Suppressor macrophage (primary cell): ENCODE results near the gene RAB5IF.
"Not testable (repeated sequence)": the region's sequence is repeated elsewhere in the genome, so short reads cannot be mapped to it uniquely, and the experiment has no call there.

Experiments
- DNase-seq, 4 experiments: peaks; one replicate each; pipeline ENCODE4 v3.0.0-alpha.2; 2020 to 2022
- total RNA-seq, 17 experiments: gene quantifications; one replicate each; lab custom pipeline; 2026; ENCODE audit warnings: mixed read lengths in 6 of 17, inconsistent platforms in 3 of 17; lab: John Stamatoyannopoulos, UW

Gene RAB5IF, protein sequence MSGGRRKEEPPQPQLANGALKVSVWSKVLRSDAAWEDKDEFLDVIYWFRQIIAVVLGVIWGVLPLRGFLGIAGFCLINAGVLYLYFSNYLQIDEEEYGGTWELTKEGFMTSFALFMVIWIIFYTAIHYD
- total RNA-seq, result 12.4 to 59.2 (median 27.1) reads per million in 17 experiments

DNA sequence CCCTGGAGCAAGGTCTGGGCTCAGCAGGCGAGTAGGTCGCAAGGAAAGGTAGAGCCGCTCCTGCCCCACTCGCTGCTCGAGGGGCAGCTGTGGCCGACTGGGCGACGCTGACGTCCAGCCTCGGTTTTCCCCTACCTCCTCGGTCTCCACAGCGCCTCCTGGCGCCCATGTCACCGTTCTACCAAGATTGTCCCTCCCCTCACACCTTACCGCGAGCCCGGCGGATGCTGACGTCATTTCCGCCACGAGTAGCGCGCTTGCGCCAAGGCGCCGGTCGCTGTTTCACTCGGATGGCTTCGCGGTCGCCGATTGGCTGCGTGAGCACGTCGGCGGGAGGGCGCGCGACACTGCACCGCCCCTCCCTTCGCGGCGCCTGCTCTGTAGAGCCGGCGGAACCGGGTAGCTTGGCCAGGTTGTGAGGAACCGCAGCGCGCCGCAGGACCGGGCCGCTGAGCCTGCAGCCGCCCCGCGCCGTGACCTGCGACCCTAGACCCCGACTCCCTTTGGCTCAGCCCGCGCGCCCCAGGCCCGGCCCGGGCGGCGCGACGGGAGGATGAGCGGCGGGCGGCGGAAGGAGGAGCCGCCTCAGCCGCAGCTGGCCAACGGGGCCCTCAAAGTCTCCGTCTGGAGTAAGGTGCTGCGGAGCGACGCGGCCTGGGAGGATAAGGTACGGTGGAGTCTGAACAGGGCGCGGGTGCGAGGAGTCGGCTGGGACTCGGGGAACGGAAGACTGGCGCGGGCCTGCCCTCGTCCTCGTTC, at the start of gene RAB5IF:
TSS of gene RAB5IF (plus strand) at position 381 of the 759 bp plus-strand sequence. CDS start at position 554, 173 bp downstream.
- DNase-seq, result peak; percentile 99 to 100 (median 100)

DNA sequence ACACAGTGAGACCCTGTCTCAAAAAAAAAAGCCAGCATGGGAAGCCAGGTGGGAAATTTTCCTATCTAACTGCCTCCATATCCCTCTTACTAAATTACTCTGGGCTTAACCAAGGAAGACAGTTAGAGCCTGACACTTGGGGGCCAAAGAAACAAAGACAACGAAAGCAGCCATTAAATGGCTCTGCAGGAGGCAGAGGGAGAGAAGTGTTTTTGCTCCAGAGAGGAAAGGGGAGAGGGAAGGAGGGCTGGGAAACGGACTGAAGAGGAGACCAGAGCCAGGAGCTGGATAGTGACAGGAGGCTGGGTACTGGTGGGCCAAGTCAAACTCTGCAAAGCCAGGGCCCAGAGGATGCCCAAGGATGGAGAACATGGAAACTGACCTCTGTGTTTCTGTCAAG, 42.9 kb upstream of the RAB5IF start:
- no peak for DNase-seq

DNA sequence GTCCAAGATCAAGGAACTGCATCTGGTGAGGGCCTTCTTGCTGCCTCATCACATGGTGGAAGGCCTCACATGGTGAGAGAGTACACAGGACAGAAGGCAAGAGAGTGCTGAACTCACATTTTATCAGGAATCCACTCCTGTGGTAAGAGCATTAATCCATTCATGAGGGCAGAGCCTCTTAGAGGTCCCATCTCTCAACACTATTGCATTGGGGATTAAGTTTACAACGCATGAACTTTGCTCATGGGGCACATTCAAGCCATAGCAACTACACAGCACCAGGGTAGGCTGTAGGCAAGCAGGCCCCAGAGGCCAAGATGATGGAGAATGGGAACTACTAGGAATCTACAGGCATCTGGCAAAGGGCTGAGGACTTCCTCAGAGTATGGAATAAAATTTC, 42.2 kb upstream of the RAB5IF start:
- DNase-seq, result no peak

DNA sequence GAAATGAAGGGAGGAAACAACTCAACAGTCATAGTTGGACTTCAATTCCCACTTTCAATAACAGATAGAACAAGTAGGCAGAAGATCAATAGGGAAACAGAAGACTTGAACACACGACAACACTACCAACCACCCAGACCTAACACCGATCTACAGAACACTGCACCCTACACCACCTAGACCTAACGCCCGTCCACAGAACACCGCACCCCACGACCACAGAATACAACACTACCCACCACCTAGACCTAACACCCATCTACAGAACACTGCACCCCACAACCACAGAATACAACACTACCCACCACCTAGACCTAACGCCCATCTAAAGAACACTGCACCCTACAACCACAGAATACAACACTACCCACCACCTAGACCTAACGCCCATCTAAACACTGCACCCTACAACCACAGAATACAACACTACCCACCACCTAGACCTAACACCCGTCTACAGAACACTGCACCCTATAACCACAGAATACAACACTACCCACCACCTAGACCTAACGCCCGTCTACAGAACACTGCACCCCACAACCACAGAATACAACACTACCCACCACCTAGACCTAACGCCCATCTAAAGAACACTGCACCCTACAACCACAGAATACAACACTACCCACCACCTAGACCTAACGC, 41.4 kb upstream of the RAB5IF start:
- not testable (repeated sequence) for DNase-seq

DNA sequence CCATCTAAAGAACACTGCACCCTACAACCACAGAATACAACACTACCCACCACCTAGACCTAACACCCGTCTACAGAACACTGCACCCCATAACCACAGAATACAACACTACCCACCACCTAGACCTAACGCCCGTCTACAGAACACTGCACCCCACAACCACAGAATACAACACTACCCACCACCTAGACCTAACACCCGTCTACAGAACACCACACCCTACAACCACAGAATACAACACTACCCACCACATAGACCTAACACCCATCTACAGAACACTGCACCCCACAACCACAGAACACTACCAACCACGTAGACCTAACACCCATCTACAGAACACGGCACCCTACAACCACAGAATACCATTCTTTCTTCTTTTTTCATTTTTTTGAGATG, 40.9 kb upstream of the RAB5IF start:
- DNase-seq, result not testable (repeated sequence)

DNA sequence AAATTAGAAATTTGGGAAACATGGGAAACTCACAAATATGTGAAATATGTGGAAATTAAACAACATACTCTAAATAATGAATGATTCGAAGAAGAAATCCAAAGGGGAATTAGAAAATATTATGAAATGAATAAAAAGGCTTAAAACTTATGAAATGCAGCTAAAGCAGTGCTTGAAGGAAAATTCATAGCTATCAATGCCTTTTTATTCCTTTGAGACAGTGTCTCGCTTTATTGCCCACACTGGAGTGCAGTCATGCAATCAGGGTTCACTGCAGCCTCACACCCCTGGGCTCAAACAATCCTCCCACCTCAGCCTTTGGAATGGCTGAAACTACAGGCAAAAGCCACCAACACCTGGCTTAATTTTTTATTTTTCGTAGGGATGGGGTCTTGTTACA, 40.1 kb upstream of the RAB5IF start:
- no peak for DNase-seq

DNA sequence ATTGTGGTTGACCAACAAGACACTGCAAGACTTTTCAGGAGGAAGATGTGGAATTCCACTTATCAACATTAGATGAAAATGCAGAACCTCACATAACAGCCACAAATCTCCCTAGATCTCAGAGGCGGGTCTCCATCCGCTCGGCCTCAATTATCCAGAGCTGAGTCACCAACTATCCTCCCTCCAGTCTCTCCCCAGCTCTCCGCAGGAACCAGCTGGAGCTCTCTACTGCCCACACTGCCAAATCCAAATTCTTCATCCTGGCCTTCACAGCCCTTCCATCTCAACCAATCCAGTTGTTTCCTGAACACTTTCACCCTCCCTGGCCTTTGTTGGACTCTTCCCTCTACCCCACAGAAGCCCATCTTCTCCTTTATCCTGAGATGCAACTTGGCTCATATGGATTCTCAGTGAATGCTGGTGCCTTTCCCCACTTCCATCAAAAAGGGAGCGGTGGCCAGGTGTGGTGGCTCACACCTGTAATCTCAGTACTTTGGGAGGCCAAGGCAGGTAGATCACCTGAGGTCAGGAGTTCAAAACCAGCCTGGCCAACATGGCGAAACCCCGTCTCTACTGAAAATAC, 35.6 kb upstream of the RAB5IF start:
- DNase-seq, result no peak

DNA sequence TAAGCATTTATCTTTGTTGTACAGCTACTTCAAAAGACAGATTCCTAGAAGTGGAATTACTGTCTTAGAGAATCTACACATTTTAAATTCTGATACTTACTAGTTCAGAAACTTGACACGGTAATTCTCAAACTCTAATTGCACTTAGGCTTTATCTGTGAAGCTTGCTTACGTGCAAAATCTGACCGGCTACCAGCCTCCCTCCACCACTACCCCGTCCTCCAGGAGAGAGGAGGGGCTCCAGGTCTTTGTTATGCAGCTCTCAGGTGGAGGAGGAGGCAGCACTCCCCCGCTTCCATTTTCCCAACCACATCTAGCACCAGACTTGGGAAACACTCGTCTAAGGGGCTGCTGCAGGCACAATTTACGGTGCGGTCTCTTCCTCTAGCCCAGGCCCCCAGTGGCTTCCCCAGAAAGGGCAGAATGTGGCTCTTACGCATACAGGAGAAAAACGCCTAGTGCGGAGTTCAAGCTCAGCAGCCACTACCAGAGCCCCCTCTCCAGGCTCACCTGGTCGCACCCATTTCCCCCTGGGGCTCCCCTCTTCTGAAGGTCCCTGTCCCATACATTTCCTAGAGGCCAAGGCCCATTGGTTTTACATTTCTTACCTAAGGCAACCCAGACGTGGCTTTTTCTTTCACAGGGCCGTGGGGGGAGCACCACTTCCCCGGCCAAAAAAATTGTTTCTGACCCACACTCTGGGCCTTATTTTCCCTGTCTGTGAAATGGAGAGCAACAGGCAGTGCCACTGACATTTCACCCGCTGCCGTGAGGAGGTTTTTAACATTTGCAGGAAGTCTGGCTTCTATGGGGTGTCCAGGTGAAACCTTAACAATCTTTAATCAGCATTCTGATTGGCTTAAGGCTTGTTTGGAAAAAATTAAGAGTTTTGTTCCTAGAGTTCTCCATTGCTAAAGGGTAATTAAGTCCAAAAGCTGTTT, 33.7 kb upstream of the RAB5IF start:
- peak in 1 of 4 experiments; percentile 13 for DNase-seq

DNA sequence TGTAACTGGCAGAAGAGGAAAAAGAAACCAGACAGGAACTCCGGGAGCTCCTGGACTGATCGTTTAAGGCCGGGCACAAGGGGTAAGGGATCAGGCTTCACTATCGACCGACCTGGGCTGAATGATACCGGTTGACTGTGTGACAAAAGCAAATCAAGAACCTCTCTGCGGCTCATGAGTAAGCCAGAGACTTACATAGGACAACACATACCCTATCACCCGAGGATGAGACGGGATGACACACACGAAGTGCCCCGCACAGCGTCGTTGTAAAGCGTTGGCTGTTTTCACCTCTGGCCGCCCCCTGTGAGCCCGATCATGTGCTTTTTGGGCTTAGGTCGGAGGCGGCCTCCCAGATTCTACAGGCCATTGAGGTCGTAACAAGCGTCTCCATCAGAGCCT, 32.9 kb upstream of the RAB5IF start:
- peak; percentile 59 to 78 (median 68) for DNase-seq

DNA sequence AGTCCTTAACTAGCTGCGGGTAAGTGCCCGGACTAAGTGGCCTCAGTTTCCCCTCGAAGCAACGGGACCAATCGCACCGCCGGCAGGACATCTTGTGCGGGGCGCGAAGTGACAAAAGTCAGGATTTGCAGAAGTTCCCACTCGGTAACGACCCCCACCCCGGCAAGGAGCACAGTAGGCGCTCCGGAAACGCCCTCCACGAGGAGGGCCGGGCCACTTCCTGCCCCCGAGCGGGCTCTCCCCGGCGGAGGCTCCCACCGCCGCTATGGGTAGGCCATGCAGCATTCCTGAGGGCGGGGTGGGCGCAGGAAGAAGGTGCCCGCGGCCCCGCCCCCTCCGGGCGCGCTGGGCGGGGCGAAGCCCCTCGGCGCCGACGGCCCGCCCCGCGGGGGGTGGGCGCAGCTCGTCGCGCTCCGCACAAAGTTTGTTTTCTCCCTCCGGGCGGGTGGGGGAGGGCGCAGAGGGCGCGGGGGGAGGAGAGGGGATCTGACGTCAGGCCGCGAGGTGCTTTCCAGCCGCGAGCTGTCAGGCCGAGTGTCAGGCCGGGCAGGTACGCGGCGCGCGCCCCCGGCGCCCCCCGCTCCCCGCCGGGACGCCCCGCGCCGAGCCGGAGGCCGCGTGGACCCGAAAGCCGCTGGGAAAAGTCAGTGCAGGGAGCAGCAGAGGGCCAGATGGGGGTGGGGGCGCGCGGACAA, 32.3 kb upstream of the RAB5IF start, which contains the start of gene TGIF2:
TSS of gene TGIF2 (plus strand) at position 495 of the 695 bp plus-strand sequence. CDS start 5,178 bp downstream, outside the sequence.
- peak; percentile 64 to 82 (median 71) for DNase-seq

DNA sequence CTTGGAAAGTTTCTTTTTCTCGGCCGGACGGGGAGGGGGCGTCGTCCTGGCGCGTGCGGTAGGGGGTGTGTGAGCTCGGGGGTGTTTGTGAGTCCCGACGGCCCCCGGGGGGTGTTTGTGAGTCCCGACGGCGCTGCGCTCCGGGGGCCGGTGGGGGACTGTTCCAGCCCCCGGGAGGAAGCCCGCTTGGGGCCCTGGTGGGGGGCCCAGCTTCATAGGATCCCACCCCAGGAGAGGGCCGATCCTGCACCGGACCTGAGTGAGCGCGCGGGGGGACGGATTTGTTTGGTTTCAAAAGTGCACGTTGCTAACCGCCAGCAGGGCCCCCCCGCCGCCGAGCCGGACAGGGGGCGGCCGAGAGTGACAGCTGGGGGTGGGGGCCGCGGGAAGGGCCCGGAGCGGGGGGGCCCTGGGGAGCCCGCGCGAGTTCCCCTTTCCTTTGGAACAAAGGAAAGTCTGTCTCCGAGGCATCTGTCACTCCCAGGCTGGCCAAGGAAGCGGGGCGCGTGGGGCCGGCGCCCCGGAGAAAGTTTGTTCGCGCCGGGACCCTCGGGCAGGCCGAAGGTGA, 31.7 kb upstream of the RAB5IF start:
- peak; percentile 59 to 85 (median 74) for DNase-seq

DNA sequence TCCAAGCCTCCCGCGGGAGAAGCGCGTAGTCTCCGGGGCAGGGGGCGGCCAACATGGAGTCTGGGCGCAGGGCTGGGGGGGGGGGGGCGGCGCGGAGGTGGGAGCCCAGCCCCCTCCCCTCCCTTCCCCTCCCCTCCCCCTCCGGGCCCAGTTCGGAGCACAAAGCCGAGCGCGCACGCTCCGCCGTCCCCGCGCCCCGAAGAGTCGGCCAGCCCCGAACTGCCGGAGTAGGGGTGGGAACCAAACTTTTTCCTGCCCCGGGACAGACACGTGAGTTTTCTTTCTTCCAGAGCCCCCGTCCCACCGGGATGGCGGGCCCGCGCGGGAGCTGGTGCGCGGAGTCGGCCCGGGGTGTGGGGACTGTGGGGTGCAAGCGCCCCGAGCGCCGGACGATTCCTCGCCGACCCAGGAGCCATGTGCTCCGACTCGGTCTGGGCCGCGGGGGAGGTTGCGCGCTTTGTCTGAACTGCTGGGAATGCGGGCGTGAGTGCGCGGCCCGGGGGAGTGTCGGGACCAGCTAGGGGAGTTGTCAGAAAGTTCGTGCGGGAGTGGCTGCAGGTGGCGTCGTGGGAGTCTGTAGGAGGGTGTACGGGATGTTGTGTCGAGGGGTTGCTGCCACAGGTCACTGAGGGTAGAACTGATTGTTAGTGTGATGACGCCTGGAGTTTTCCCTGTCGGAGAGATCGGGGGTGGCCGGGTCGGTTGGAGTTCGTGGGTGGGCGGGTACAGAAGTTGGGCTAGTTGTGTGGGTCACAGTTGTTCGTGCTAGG, 31.0 kb upstream of the RAB5IF start:
- peak; percentile 29 to 73 (median 52) for DNase-seq

DNA sequence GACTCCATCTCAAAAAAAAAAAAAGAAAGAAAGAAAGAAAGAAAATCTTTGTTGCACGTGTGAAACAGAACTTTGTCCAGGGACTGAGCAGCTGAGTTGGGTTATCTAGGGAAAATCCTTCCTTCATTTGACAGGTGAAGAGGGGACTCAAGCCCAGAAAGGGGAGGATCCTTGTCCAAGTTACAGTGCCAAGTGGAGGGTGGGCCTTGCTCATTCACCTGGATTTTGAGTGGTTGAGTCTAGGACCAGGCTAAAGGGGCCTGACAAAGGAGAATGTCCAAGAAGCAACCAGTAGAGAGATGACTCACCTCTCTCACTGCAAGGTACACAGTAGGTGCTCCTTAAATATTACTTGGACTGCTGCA, 29.5 kb upstream of the RAB5IF start:
- DNase-seq, result no peak

DNA sequence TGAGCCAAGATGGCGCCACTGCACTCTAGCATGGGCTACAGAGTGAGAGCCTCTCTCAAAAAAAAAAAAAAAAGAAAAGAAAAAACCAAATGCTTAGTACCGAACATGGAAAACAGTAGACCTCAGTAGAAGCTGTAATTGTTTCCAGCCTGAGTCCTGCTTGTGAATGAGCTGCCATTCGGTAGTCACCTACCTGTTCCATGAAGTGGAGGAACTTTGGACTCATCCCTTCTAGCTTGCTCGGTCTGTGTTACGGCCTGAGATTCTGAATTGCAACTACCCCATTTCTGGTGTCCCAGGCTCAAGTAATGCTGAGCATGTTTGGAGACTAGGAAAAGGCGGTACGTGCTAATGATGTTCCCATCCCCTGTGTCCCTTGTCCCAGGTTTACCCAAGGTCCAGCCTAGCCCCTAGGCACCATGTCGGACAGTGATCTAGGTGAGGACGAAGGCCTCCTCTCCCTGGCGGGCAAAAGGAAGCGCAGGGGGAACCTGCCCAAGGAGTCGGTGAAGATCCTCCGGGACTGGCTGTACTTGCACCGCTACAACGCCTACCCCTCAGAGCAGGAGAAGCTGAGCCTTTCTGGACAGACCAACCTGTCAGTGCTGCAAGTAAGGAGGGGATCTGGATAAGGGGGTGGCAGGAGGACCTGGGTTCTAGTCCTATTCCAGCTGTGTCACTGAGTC, 27.1 kb upstream of the RAB5IF start:
- no peak for DNase-seq

DNA sequence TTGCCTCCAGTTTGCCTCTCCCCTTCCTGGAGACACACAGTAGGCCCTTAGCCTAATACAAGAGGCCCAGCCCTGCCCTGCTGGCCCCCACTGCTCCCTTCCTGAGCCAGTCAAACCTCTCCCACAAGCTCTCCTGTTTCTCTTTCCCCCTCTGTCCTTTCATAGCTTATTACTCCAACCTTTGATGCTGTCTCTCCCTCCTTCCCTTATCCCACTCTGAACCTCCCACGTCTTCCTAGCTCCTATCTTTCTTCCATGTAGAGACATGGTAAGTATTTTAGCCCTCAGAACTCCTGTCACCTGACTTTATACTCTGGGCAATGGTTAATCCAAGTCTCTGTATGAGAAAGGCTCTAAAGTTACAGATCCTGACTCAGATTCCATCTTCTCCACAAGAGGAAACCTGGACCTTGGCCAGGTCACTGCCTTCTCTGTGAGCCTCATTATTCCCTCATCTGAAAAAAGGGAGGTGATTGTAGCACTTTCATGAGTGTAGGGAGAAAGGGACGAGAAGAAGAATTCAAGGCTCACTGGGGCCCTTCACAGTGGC, 25.5 kb upstream of the RAB5IF start:
- no peak for DNase-seq

DNA sequence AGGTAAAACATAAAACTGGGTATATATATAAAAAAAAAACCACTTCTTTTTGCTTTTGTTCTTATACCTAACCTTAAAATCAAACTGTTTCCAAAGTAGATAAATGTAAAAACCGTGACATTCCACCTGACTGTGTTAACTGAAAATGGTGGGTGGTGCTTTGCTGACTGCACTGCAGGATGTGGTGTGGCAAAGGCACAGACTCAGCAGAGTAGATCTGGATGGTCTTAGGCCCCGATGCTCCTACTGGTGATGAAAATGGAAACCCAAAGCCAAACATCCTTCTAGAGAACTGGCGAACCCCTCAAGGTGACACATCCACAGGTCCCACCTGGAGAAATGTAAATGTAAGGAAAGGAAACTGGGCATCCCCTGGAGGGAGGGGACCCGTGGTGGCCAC, 23.3 kb upstream of the RAB5IF start:
- no peak for DNase-seq

DNA sequence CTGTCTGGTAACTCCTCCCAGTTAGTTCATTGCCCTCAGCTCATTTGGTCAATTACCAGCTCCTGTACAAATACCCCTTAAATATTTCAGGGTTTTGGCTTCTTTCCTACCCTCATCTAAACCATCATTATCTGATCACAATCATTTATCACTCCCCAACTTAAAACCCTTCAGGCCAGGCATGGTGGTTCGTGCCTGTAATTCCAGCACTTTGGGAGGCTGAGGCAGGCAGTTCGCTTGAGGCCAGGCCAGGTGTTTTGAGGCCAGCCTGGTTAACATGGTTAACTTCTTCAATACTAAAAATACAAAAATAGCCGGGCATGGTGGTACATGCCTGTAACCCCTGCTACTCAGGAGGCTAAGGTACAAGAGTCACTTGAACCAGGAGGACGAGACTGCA, 22.8 kb upstream of the RAB5IF start:
- DNase-seq, result no peak

DNA sequence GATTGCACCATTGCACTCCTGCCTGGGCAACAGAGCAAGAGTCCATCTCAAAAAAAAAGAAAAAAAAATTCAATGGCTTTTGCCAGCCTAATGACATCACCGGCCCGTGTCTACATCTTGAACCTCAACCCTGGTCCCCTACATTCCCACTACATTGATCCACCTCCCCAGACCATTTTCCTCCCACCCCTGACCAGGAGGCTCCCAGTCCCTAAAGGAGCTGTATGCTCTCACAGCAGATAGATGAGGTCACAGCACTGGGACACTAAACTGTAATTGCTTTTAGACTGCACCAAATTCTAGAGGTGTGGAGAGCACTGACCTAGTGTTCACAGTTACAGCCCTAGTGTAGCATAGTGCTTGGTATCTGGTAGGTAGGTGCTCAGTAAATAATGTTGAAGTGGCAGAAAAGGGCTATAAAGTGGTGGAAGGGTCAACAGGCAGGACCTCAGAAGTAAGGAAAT, 21.5 kb upstream of the RAB5IF start:
- DNase-seq, result no peak

DNA sequence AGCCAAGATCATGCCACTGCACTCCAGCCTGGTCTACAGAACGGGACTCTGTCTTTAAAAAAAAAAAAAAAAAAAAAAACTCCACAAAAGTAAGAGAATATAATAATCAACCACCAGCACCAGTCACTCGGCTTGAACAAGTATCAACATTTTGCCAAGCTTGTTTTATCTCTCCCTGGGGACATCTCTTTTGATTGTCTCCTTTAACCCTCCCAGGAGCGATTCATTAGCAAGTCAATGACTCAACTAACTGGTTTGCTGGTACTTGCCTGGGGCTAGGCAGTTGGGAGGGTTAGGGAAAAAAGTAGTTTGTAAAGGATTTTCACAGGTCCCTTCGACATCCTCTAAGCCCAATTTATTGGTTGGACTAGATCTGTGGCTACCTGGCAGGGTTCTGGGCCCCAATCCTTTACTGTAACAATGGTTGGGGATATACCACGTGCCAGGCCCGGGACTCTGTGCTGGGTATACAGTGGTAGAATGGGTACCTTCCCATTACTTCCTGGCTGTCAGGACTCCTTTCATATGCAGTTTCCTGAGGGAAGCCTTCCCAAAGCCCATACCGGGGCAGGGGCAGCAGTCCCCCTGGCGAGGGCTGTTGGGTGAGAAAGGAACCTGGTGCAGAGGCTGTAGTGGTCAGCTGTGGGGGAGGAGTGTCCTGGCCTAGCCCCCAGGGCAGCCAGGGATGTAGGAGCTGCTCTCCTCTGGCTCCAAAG, 20.0 kb upstream of the RAB5IF start:
- DNase-seq, result no peak
